HepG2 (cell line): ENCODE results near the gene CST1. TPM values are rescaled to one million over a fixed set of nuclear protein-coding genes. Genes with fewer than 3 reads are reported as not detected.

Experiments
- ATAC-seq: fragments of 200-7000 bp; cut with Tn5 transposase; 3 replicates; pipeline ENCODE4 v1.9.1; 2020; ENCODE audit warnings: mild to moderate bottlenecking, moderate library complexity
- BruUV-seq: library from RNA; stranded (reverse); fragments of 400-500 nt; replicated peaks from 2 replicates; lab custom pipeline; 2021; lab: Mats Ljungman, UMichigan
- CTCF ChIA-PET: fragments of 300-600 bp; formaldehyde crosslinking; extraction: SDS; loops from one replicate; lab custom pipeline; 2021; ENCODE audit warnings: low total read pairs, inconsistent platforms, low intra/inter-chr PET ratio; lab: Yijun Ruan, JAX
- POLR2A ChIA-PET: fragments of 350-600 bp; sonication (Branson Sonifier 250); formaldehyde crosslinking; loops from one replicate; lab custom pipeline; 2020; ENCODE audit warnings: antibody characterized with exemption, inconsistent platforms; lab: Yijun Ruan, JAX
- DNase-seq: peaks from one replicate; pipeline ENCODE4 v3.0.0-alpha.2; 2015; ENCODE audit warnings: low spot score
- FAIRE-seq: peaks from 3 replicates; lab custom pipeline; 2011; peaks lifted over from hg19 to GRCh38; lab: Jason Lieb, UNC
- H2AFZ ChIP-seq: one replicate; pipeline ENCODE4 v1.6.1; 2011; ENCODE audit warnings: low read length, inconsistent platforms
- H3K27ac ChIP-seq: fragments of 300-600 bp; 3 replicates; pipeline ENCODE4 v1.8.0; 2011; ENCODE audit warnings: mixed run types, mild to moderate bottlenecking, mixed read lengths, low read length, inconsistent platforms; ENCODE audit not compliant: insufficient read depth; ENCODE audit errors: extremely low read length
- H3K27me3 ChIP-seq, 2 experiments: fragments of 200-600 bp in 1 of 2; 2 replicates in 1 of 2; 3 replicates in 1 of 2; pipeline versions ENCODE4 v1.6.0 to v1.8.0; 2011; ENCODE audit warnings: low read length in 2 of 2, mild to moderate bottlenecking in 2 of 2, moderate library complexity in 2 of 2, inconsistent platforms in 1 of 2; ENCODE audit not compliant: insufficient read depth in 2 of 2, control insufficient read depth in 1 of 2
- H3K36me3 ChIP-seq, 2 experiments: fragments of 200-600 bp in 1 of 2; replicated peaks in 1 of 2; 2 replicates in 1 of 2; 3 replicates in 1 of 2; pipeline versions ENCODE4 v1.5.1 to v1.8.0; 2011; ENCODE audit warnings: low read length in 2 of 2, inconsistent platforms in 1 of 2; ENCODE audit not compliant: insufficient read depth in 2 of 2, control insufficient read depth in 1 of 2
- H3K4me1 ChIP-seq: 2 replicates; pipeline ENCODE4 v1.5.1; 2012; ENCODE audit warnings: low read length, inconsistent platforms; ENCODE audit not compliant: insufficient read depth
- H3K4me2 ChIP-seq: 2 replicates; pipeline ENCODE4 v1.6.0; 2011; ENCODE audit warnings: low read depth, low read length, inconsistent platforms
- H3K4me3 ChIP-seq, 3 experiments: fragments of 200-600 bp in 1 of 3; sonication (generic), shearing (Covaris generic) in 1 of 3; replicated peaks in 1 of 3; 2 replicates each; pipeline ENCODE4 v1.5.1; 2011 to 2016; ENCODE audit warnings: low read length in 3 of 3, inconsistent platforms in 2 of 3, low read depth in 2 of 3, mild to moderate bottlenecking in 2 of 3, control low read depth in 1 of 3, mixed read lengths in 1 of 3; ENCODE audit not compliant: insufficient read depth in 1 of 3
- H3K79me2 ChIP-seq: one replicate; pipeline ENCODE4 v1.6.1; 2011; ENCODE audit warnings: low read length, inconsistent platforms; ENCODE audit not compliant: insufficient read depth
- H3K9ac ChIP-seq: 2 replicates; pipeline ENCODE4 v1.6.0; 2011; ENCODE audit warnings: mild to moderate bottlenecking, low read depth, low read length, inconsistent platforms; ENCODE audit not compliant: insufficient read depth
- H3K9me3 ChIP-seq: 2 replicates; pipeline ENCODE4 v1.5.1; 2012; ENCODE audit warnings: mild to moderate bottlenecking, low read length
- H4K20me1 ChIP-seq: 2 replicates; pipeline ENCODE4 v1.6.0; 2011; ENCODE audit warnings: inconsistent platforms, mild to moderate bottlenecking, low read length, moderate library complexity; ENCODE audit not compliant: insufficient read depth
- CREB1 ChIP-seq, 2 experiments: fragments of 450-650 bp in 1 of 2; IDR thresholded peaks; 2 replicates each; pipeline ENCODE4 v1.6.1; 2016 to 2017; ENCODE audit warnings: control low read depth in 1 of 2, mild to moderate bottlenecking in 1 of 2, missing compliant biosample characterization in 1 of 2, missing genetic modification characterization in 1 of 2
- ELF3 ChIP-seq: IDR thresholded peaks from 2 replicates; pipeline ENCODE4 v1.6.1; 2016; ENCODE audit warnings: missing genetic modification reagents, missing compliant biosample characterization
- IKZF1 ChIP-seq: fragments of 450-650 bp; IDR thresholded peaks from 2 replicates; pipeline ENCODE4 v1.7.1; 2016
- PHB2 ChIP-seq: fragments of 450-650 bp; IDR thresholded peaks from 2 replicates; pipeline ENCODE4 v1.6.1; 2018; ENCODE audit not compliant: partially characterized antibody
- PHF8 ChIP-seq: sonication (generic); formaldehyde crosslinking; IDR thresholded peaks from 2 replicates; pipeline ENCODE4 v1.5.0; 2020; ENCODE audit warnings: missing genetic modification reagents
- PLRG1 ChIP-seq: fragments of 450-650 bp; conservative IDR thresholded peaks from 2 replicates; pipeline ENCODE4 v1.6.1; 2016
- RAD21 ChIP-seq: fragments of 450-650 bp; formaldehyde crosslinking; IDR thresholded peaks from 2 replicates; pipeline ENCODE4 v1.5.0; 2020; ENCODE audit warnings: mild to moderate bottlenecking
- REPIN1 ChIP-seq: sonication (generic); formaldehyde crosslinking; IDR thresholded peaks from 2 replicates; pipeline ENCODE4 v1.8.0; 2022; ENCODE audit warnings: missing genetic modification reagents, low read depth, mild to moderate bottlenecking, borderline replicate concordance
- SAP130 ChIP-seq: IDR thresholded peaks from 2 replicates; pipeline ENCODE4 v1.6.1; 2016; ENCODE audit warnings: low read depth
- TP53 ChIP-seq: sonication (generic); formaldehyde crosslinking; conservative IDR thresholded peaks from 2 replicates; pipeline ENCODE4 v1.4.0; 2020; ENCODE audit warnings: missing genetic modification reagents
- ZNF24 ChIP-seq: fragments of 450-650 bp; IDR thresholded peaks from 2 replicates; pipeline ENCODE4 v1.6.1; 2017; ENCODE audit warnings: antibody characterized with exemption, mild to moderate bottlenecking
- ZNF282 ChIP-seq: fragments of 450-650 bp; IDR thresholded peaks from 2 replicates; pipeline ENCODE4 v1.6.1; 2018; ENCODE audit not compliant: partially characterized antibody
- ZNF367 ChIP-seq: sonication (generic); formaldehyde crosslinking; IDR thresholded peaks from 2 replicates; pipeline ENCODE4 v1.4.0; 2020; ENCODE audit warnings: missing genetic modification reagents, borderline replicate concordance
- ZNF569 ChIP-seq: sonication (generic); formaldehyde crosslinking; IDR thresholded peaks from 2 replicates; pipeline ENCODE4 v1.5.0; 2020; ENCODE audit warnings: mild to moderate bottlenecking, missing genetic modification reagents, moderate library complexity, borderline replicate concordance
- ZNF607 ChIP-seq: sonication (generic); formaldehyde crosslinking; IDR thresholded peaks from 2 replicates; pipeline ENCODE4 v1.5.1; 2020; ENCODE audit warnings: missing genetic modification reagents, mild to moderate bottlenecking, borderline replicate concordance
- WGBS: methylation state at CpG from one replicate; pipeline ENCODE4 v1.1.6; 2017; ENCODE audit warnings: low lambda C conversion rate; 5-methylcytosine and 5-hydroxymethylcytosine counted together
- in situ Hi-C: cut with HindIII; loops from 2 replicates; pipeline ENCODE4 v1.10.0; 2017; ENCODE audit warnings: low pct_unique_long_range_greater_than_20kb; ENCODE audit not compliant: extremely low pct_ligation_motif_present
- intact Hi-C: fragments of 100-400 bp; cut with micrococcal nuclease; formaldehyde crosslinking; loops from one replicate; pipeline ENCODE4 v1.10.0; 2022; ENCODE audit not compliant: unreplicated experiment
- polyA plus RNA-seq, 8 experiments: library from polyadenylated mRNA; depleted of rRNA in 3 of 8; stranded (reverse) in 7 of 8; unstranded in 1 of 8; fragments of >200 nt; fragmentation: Illumina TruSeq in 4 of 8; extraction: Trizol in 4 of 8; gene quantifications; 2 replicates each; pipeline versions ENCODE4 v1.2.1 to v1.2.3, GENCODE V29; 2011 to 2016; ENCODE audit warnings: low read depth in 4 of 8, missing spikeins in 1 of 8, mixed read lengths in 1 of 8; ENCODE audit not compliant: insufficient read depth in 1 of 8
- total RNA-seq, 5 experiments: library from RNA; depleted of rRNA; stranded (reverse); fragments of >200 nt; fragmentation: Illumina TruSeq; extraction: Trizol; gene quantifications; 2 replicates each; pipeline ENCODE4 v1.2.3, GENCODE V29; 2016; ENCODE audit warnings: low read depth in 1 of 5
- TF ChIP-seq, protein P1 (sequence below): sonication (generic); formaldehyde crosslinking; IDR thresholded peaks from 2 replicates; pipeline ENCODE4 v1.4.0; 2020; ENCODE audit warnings: missing genetic modification reagents
- TF ChIP-seq, protein P2 (sequence below): sonication (generic); formaldehyde crosslinking; IDR thresholded peaks from 2 replicates; pipeline ENCODE4 v1.4.0; 2020; ENCODE audit warnings: mild to moderate bottlenecking, missing genetic modification reagents
- TF ChIP-seq, protein P3 (sequence below): fragments of 450-650 bp; IDR thresholded peaks from 2 replicates; pipeline ENCODE4 v1.6.1; 2016

The CST1 gene
- total and polyA plus RNA-seq, 2 of the 13 experiments (the other 11 are each of a cell fraction or from before 2014, with no cell fraction given): 0.09 TPM; not detected in 1

DNA sequence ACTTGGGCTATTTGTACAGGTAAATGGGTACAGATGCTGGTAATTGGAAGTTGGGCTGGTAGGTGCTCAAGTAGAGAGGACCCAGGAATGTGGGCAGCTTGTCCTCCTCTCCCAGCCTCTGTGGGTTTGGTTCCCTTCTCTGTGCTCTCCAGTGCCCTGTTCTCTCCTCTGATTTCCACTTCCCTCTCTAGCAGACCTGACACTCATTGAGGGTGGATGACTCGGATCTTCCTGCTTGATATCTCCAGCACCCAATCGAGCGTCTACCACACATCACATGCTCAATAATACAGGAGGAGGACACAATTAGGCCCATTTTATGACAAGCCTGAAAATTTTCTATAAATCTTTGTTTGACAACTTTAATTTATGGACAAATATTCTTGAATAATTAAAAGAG, 23.7 kb downstream of the CST1 start (continued):
- TF ChIP-seq REPIN1 (CRISPR knock-in tag): no peak
- no peak for TF ChIP-seq TP53 (CRISPR knock-in tag)
- no peak for TF ChIP-seq PHF8 (CRISPR knock-in tag)
- no peak for TF ChIP-seq ZNF569 (CRISPR knock-in tag)
- TF ChIP-seq, protein P1, sequence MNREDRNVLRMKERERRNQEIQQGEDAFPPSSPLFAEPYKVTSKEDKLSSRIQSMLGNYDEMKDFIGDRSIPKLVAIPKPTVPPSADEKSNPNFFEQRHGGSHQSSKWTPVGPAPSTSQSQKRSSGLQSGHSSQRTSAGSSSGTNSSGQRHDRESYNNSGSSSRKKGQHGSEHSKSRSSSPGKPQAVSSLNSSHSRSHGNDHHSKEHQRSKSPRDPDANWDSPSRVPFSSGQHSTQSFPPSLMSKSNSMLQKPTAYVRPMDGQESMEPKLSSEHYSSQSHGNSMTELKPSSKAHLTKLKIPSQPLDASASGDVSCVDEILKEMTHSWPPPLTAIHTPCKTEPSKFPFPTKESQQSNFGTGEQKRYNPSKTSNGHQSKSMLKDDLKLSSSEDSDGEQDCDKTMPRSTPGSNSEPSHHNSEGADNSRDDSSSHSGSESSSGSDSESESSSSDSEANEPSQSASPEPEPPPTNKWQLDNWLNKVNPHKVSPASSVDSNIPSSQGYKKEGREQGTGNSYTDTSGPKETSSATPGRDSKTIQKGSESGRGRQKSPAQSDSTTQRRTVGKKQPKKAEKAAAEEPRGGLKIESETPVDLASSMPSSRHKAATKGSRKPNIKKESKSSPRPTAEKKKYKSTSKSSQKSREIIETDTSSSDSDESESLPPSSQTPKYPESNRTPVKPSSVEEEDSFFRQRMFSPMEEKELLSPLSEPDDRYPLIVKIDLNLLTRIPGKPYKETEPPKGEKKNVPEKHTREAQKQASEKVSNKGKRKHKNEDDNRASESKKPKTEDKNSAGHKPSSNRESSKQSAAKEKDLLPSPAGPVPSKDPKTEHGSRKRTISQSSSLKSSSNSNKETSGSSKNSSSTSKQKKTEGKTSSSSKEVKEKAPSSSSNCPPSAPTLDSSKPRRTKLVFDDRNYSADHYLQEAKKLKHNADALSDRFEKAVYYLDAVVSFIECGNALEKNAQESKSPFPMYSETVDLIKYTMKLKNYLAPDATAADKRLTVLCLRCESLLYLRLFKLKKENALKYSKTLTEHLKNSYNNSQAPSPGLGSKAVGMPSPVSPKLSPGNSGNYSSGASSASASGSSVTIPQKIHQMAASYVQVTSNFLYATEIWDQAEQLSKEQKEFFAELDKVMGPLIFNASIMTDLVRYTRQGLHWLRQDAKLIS (CRISPR knock-in tag): no peak
- no peak for TF ChIP-seq ELF3
- TF ChIP-seq, protein P2, sequence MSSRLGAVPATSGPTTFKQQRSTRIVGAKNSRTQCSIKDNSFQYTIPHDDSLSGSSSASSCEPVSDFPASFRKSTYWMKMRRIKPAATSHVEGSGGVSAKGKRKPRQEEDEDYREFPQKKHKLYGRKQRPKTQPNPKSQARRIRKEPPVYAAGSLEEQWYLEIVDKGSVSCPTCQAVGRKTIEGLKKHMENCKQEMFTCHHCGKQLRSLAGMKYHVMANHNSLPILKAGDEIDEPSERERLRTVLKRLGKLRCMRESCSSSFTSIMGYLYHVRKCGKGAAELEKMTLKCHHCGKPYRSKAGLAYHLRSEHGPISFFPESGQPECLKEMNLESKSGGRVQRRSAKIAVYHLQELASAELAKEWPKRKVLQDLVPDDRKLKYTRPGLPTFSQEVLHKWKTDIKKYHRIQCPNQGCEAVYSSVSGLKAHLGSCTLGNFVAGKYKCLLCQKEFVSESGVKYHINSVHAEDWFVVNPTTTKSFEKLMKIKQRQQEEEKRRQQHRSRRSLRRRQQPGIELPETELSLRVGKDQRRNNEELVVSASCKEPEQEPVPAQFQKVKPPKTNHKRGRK (CRISPR knock-in tag): no peak

DNA sequence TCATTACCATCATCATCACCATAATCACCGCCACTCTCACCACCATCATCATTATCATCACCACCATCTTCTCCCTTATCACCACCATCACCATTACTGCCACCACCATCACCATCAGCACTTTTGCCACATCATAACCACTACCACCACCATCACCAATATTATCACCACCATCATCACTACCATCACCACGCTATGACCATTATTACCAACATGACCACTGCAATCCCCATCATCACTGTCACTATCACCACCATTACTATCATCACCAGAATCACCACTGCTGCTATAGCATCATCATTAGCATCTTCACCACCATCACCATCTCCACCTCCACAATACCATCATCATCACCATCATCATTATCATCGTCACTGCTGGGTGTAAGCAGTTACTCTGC, 25.6 kb downstream of the CST1 start:
- Histone ChIP-seq H3K4me1 (no peaks in the 10 kb centered on the region), H2AFZ (no peak overlapping the region), H3K27me3 (no peaks in the 10 kb centered on the region), H3K4me3 (no peak overlapping the region), H3K9ac (no peak overlapping the region), H3K79me2 (no peaks in the 10 kb centered on the region), H4K20me1 (no peaks in the 10 kb centered on the region), H3K9me3 (no peaks in the 10 kb centered on the region), H3K27ac (no peak overlapping the region), H3K36me3 (no peaks in the 10 kb centered on the region), H3K4me2 (no peak overlapping the region)
- in situ Hi-C loops (no loop called here), intact Hi-C loops (no loop called here)
- ATAC-seq (no peak), FAIRE-seq (no peak), DNase-seq (no peak)
- BruUV-seq: no TSS peak
- ChIA-PET POLR2A (no interaction called here), CTCF (no interaction called here)
- under 1% methylated on average over 3 of the region's 3 CpGs for WGBS
- no peak for TF ChIP-seq SAP130 (CRISPR knock-in tag)
- TF ChIP-seq ZNF24: no peak
- TF ChIP-seq RAD21 (CRISPR knock-in tag): no peak
- TF ChIP-seq ZNF282: peak; percentile 52
- peak; percentile 70 for TF ChIP-seq PHB2
- TF ChIP-seq CREB1 (IDR thresholded peaks at IDR 0.05): peak; percentile 92
- TF ChIP-seq CREB1 (CRISPR knock-in tag; IDR thresholded peaks at IDR 0.05): no peak
- no peak for TF ChIP-seq ZNF367 (CRISPR knock-in tag)
- TF ChIP-seq, protein P3, sequence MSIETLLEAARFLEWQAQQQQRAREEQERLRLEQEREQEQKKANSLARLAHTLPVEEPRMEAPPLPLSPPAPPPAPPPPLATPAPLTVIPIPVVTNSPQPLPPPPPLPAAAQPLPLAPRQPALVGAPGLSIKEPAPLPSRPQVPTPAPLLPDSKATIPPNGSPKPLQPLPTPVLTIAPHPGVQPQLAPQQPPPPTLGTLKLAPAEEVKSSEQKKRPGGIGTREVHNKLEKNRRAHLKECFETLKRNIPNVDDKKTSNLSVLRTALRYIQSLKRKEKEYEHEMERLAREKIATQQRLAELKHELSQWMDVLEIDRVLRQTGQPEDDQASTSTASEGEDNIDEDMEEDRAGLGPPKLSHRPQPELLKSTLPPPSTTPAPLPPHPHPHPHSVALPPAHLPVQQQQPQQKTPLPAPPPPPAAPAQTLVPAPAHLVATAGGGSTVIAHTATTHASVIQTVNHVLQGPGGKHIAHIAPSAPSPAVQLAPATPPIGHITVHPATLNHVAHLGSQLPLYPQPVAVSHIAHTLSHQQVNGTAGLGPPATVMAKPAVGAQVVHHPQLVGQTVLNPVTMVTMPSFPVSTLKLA: peak; percentile 43; the same call in 1 of the 2 replicates
- 0 out of 2 replicates have a peak, but pooled peaks have one; percentile 87 for TF ChIP-seq PLRG1
- no peak for TF ChIP-seq ZNF607 (CRISPR knock-in tag)
- 0 out of 2 replicates have a peak, but pooled peaks have one; percentile 62 for TF ChIP-seq IKZF1
